SK-N-MC (cell line): ENCODE results near the gene PRKAR1B.
"Not testable (repeated sequence)": the region's sequence is repeated elsewhere in the genome, so short reads cannot be mapped to it uniquely, and the experiment has no call there.

Experiments
- DNase-seq: peaks from one replicate; pipeline ENCODE4 v3.0.0-alpha.2; 2011; ENCODE audit warnings: low read depth, low spot score
- H3K27ac ChIP-seq: fragments of 200-600 bp; sonication (generic); 2 replicates; pipeline ENCODE4 v1.5.1; 2016; ENCODE audit warnings: mixed run types
- H3K36me3 ChIP-seq: fragments of 200-600 bp; sonication (generic); 2 replicates; pipeline ENCODE4 v1.6.1; 2017; ENCODE audit warnings: antibody characterized with exemption, low read length, mixed read lengths; ENCODE audit not compliant: insufficient read depth
- H3K4me3 ChIP-seq: fragments of 200-600 bp; sonication (generic); 2 replicates; pipeline ENCODE4 v1.5.1; 2016
- H3K9ac ChIP-seq: fragments of 200-600 bp; sonication (generic); 2 replicates; pipeline ENCODE4 v1.8.0; 2017; ENCODE audit warnings: mixed run types, mixed read lengths; ENCODE audit not compliant: insufficient read length
- H3K9me3 ChIP-seq: fragments of 200-600 bp; sonication (generic); 2 replicates; pipeline ENCODE4 v1.6.1; 2017; ENCODE audit warnings: low read depth, mild to moderate bottlenecking, antibody characterized with exemption, low read length, moderate library complexity, mixed read lengths
- EZH2 ChIP-seq: fragments of 200-600 bp; sonication (generic); IDR thresholded peaks from one replicate; pipeline ENCODE4 v1.6.1; 2017; ENCODE audit warnings: antibody characterized with exemption
- FOXP2 ChIP-seq: optimal IDR thresholded peaks from 2 replicates; pipeline ENCODE3; 2011; ENCODE audit warnings: mild to moderate bottlenecking, moderate library complexity; ENCODE audit not compliant: insufficient read depth; ENCODE audit errors: extremely low read length, control extremely low read depth
- POLR2AphosphoS5 ChIP-seq: IDR thresholded peaks from 2 replicates; pipeline ENCODE4 v1.6.1; 2012; ENCODE audit warnings: mild to moderate bottlenecking, low read depth, low read length, borderline replicate concordance

PRKAR1B gene

GRCh38 chr7:637826-638225 lies 89.3 kb downstream of the PRKAR1B start:
- Histone ChIP-seq H3K27ac (no peak overlapping the region), H3K4me3 (no peak overlapping the region), H3K9ac (no peak overlapping the region), H3K36me3 (no peaks in the 10 kb centered on the region), H3K9me3 (no peaks in the 10 kb centered on the region)
- no peak for TF ChIP-seq EZH2
- no peak for TF ChIP-seq FOXP2
- no peak for TF ChIP-seq POLR2AphosphoS5
- DNase-seq: no peak

- Histone ChIP-seq H3K27ac (no peak overlapping the region), H3K9ac (no peak overlapping the region), H3K9me3 (no peaks in the 10 kb centered on the region), H3K4me3 (no peak overlapping the region), H3K36me3 (no peaks in the 10 kb centered on the region)
- DNase-seq: no peak
- TF ChIP-seq FOXP2 (no peak), POLR2AphosphoS5 (no peak), EZH2 (no peak)
Measured at GRCh38 chr7:636396-636795, 90.7 kb downstream of the PRKAR1B start.

- not testable (repeated sequence) for H3K4me3 ChIP-seq, H3K36me3 ChIP-seq, H3K9me3 ChIP-seq, DNase-seq, H3K27ac ChIP-seq, H3K9ac ChIP-seq
Measured at GRCh38 chr7:635687-636382, 91.2 kb downstream of the PRKAR1B start.

DNA sequence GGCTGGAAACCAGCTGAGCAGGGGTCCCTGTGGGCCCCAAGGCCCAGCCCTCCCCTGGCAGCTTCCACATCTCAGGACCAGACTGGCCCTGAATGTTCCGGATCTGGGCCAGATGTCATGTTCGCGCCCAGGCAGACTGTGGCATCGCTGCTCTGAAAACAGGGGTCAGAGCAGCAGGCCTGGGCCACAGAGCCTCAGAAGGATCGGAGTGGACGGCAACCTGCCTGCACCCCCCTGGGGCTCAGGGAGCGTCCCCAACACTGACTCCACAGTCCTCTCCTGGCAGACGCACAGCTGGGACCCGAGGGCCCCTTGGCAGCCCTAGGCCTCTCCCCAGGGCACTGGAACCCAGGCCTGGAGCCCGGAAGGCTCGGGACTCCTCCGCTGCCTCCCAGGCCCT lies 91.9 kb downstream of the PRKAR1B start:
- DNase-seq: no peak
- Histone ChIP-seq H3K27ac (no peak overlapping the region), H3K9me3 (no peaks in the 10 kb centered on the region), H3K4me3 (no peak overlapping the region), H3K9ac (no peak overlapping the region), H3K36me3 (no peaks in the 10 kb centered on the region)
- no peak for TF ChIP-seq FOXP2
- no peak for TF ChIP-seq POLR2AphosphoS5
- no peak for TF ChIP-seq EZH2

DNA sequence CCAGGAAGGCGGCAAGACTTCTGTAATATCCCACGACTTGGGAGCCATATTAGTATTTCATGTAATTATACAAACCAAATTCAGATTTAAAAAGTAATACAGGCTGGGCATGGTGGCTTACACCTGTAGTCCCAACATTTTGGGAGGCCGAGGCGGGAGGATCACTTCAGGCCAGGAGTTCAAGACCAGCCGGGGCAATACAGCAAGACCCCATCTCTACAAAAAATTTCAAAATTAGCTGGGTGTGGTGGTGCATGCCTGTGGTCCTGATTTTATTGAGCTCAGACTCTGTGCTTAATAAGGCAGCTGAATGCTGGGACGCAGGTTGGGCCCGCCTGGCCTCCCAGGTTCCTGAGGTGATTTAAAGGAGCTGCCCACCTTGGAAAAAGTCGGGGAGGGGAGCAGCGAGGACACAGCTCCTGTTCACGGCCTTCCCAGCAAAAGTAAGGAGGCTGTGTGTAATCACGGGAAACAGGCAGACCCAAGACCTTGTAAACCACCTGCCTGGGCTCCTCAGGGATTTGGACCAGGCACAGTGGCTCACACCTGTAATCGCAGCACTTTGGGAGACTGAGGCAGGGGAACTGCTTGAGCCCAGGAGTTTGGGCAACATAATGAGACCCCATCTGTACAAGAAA lies 93.6 kb downstream of the PRKAR1B start:
- Histone ChIP-seq H3K27ac (no peak overlapping the region), H3K9me3 (no peaks in the 10 kb centered on the region), H3K36me3 (no peaks in the 10 kb centered on the region), H3K9ac (no peak overlapping the region), H3K4me3 (no peak overlapping the region)
- TF ChIP-seq FOXP2: no peak
- DNase-seq: no peak

- Histone ChIP-seq H3K27ac (no peak overlapping the region), H3K9me3 (no peaks in the 10 kb centered on the region), H3K36me3 (no peaks in the 10 kb centered on the region), H3K4me3 (no peak overlapping the region), H3K9ac (no peak overlapping the region)
- TF ChIP-seq EZH2 (no peak), POLR2AphosphoS5 (no peak), FOXP2 (no peak)
- DNase-seq: no peak
Measured at GRCh38 chr7:632831-633210, 94.3 kb downstream of the PRKAR1B start.

GRCh38 chr7:631964-632830 lies 94.9 kb downstream of the PRKAR1B start:
- Histone ChIP-seq H3K27ac (no peak overlapping the region), H3K9ac (no peak overlapping the region), H3K4me3 (no peak overlapping the region), H3K9me3 (no peaks in the 10 kb centered on the region), H3K36me3 (no peaks in the 10 kb centered on the region)
- no peak for TF ChIP-seq POLR2AphosphoS5
- TF ChIP-seq EZH2: no peak
- no peak for TF ChIP-seq FOXP2
- DNase-seq: no peak

- H3K36me3 ChIP-seq: no peaks in the 10 kb centered on the region
- no peak for TF ChIP-seq POLR2AphosphoS5
- no peak for TF ChIP-seq FOXP2
- no peak for TF ChIP-seq EZH2
- H3K4me3 ChIP-seq: no peak overlapping the region
- H3K9ac ChIP-seq: no peak overlapping the region
- no peaks in the 10 kb centered on the region for H3K9me3 ChIP-seq
- no peak for DNase-seq
- no peak overlapping the region for H3K27ac ChIP-seq
Measured at GRCh38 chr7:631291-631711, 95.8 kb downstream of the PRKAR1B start.
